Endometrium (tissue), 2 donors: ENCODE measurements around the gene PDCD11.

Experiments
- FAIRE-seq: peaks from 2 replicates; lab custom pipeline; 2012; peaks lifted over from hg19 to GRCh38; lab: Jason Lieb, UNC
- donor health status: control.
- donor health status: control.

PDCD11 gene

DNA sequence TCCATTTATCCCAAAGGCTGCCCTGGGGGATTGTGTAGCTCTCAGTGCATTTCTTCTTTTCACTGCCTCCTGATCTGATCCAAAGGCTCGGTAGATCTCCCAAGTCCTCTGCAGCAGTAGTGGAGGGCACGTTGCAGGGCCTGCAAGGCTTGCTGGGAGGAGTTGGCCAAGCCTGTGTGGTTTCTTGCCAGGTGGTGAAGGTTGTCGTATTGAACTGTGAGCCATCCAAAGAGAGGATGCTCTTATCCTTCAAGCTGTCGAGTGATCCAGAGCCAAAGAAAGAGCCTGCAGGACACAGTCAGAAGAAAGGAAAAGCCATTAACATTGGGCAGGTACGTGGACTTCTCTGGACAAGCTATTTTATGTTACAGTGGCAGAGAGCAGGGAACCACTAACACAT lies 21.2 kb downstream of the PDCD11 start:
- no peak for FAIRE-seq

DNA sequence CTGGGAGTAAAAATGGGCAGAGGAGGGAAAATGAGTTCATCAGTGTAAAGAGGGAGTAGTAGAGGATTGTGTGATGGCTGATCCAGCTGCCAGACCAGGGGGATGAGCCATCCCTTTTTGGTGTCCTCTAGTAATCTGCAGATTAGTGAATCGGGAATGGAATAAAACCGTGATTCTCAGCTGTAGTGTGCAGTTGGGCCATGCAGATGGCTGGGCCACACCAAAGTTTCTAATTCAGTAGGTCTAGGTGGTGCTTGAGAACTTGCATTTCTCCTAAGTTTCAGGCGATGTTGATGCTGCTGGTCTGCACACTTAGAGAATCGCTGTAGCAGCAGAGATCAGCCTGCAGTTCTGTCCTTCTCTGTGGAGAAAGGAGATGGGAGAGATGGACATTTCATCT lies 22.7 kb downstream of the PDCD11 start:
- no peak for FAIRE-seq

DNA sequence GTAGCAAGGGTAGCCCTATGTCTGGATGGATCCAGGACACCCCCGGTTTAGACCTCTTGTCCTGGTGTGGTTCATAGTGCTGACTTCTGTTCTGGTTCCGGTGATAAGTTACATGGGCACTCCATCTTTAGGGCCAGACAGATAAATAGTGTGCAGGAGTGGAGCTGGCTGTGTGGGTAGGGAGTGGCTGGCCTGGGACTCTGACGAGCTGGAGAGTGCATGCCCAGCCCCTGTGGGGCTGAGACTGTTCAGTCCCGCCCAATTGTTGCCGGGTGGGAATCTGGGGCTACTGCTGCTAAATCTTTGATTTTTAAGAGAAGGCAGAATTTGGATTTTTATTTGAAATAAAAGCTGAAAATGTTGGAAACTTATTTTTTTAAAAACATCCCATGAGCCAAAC lies 27.3 kb downstream of the PDCD11 start:
- FAIRE-seq: no peak

DNA sequence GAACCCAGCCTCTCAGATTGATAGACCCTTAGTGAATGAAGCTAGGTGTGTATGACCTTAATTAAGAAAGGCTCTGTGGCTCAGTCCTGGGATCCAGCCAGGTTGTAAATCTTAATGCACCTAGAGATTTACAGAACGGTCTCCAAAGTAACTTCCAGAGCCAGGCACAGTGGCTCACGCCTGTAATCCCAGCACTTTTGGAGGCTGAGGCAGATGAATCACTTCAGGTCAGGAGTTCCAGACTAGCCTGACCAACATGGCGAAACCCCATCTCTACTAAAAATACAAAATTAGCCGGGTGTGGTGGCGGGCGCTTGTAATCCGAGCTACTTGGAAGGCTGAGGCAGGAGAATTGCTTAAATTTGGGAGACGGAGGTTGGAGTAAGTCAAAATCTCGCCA lies 31.4 kb downstream of the PDCD11 start:
- FAIRE-seq: no peak

DNA sequence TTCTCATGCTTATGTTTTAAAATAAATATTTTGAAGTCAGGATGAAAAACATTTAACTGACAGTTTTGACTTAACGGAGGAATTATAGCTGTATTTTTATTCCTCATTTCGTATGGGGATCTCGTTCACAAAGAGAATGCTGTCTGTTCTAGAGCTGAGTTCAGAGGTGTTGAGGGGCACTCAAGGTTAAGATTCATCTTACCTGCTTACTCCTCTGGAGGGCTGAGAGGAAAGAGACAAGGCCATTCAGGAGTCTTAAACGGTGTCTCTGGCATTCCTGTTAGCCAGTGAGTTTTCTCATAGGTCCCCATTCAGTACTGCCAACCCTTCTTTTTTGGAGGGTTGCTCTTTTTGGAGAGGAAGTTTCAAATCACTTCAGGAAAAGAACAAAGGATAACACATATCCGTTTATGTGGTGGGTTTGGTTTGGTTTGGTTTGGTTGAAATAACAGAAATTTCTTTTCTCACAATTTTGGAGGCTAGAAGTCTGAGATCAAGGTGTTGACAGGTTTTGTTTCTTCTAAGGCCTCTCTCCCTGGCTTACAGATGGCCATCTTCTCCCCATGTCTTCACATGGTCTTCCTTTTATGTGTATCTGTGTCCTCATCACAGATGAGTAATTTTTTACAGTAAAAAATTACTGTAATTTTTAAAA lies 32.7 kb downstream of the PDCD11 start:
- FAIRE-seq: no peak

DNA sequence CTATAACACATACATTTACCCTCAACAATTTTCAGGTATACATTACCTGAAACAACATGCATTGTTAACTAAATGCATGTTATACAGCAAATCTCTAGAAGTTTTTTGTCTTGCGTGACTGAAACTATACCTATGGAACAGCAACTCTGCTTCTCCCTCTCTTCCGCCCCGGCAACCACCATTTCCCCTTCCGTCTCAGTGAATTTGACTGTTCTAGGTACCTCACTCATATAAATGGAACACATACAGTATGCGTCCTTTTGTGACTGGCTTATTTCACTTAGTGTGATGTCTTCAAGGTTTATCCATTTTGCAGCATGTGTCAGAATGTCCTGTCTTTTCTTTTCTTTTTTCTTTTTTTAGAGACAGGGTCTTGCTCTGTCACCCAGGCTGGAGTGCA lies 33.2 kb downstream of the PDCD11 start:
- FAIRE-seq: no peak

DNA sequence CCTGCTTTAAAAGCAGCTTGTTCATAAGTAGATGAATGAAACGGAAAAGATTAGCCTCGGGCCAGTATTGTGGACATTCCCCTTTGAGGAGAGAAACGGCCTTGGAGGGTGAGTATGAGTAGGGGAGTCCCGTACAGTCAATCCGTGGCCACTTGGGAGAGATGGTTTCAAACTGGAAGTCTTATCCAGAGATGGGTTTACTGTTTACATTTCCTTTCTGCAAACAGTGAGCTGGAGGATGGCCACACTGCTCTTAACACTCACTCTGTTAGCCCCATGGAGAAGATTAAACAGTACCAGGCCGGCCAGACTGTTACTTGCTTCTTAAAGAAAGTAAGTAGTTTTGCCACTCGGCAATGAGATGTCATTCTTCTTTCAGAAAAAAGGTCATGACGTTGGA lies 35.5 kb downstream of the PDCD11 start:
- no peak for FAIRE-seq

DNA sequence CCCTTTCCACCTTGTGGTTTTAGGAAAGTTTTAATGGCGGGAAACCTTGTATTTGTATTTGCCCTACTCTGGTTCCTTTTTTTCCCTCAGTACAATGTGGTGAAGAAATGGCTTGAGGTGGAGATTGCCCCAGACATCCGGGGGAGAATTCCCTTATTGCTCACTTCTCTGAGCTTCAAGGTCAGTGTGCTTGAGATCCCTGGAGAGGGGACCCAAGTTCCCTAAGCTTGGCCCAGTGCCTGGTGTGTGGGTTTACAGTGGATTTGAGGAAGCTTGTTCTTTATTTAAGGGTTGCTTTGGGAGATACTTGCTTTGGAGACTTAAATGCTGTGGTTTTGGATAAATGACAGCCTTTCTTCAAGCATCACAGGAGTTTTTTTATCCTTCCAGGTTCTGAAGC lies 37.4 kb downstream of the PDCD11 start:
- FAIRE-seq: no peak

DNA sequence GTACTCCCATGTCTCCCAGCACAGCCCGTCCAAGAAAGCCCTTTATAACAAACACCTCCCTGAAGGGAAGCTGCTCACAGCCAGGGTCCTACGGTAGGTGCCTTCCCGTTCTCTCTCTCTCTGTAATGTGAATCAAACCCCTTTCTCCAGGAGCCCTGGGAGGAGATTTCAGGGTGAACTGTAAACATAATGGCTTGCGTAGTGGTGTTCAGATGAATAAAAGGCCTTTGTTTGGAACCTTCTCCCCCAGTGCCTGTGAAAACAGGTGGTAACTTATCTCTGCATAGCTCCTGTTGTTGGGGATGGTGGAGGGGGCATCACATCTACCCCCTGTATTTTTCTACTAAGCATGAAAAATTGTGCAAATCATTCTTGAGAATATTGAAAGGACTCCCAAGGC lies 43.4 kb downstream of the PDCD11 start:
- FAIRE-seq: no peak

DNA sequence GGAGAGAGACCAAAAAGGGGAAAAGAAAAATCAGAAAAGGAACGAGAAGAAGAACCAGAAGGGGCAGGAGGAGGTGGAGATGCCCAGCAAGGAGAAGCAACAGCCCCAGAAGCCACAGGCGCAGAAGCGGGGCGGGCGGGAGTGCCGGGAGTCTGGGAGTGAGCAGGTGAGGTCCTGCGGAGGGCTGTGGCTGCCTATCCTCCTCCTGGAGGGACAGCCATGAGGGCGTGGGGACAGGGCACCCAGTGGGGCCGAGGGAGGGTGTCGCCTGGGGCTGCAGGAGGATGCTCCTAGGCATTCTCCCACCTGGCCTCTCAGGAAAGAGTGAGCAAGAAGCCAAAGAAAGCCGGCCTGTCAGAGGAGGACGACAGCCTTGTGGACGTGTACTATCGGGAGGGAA lies 44.0 kb downstream of the PDCD11 start:
- no peak for FAIRE-seq

DNA sequence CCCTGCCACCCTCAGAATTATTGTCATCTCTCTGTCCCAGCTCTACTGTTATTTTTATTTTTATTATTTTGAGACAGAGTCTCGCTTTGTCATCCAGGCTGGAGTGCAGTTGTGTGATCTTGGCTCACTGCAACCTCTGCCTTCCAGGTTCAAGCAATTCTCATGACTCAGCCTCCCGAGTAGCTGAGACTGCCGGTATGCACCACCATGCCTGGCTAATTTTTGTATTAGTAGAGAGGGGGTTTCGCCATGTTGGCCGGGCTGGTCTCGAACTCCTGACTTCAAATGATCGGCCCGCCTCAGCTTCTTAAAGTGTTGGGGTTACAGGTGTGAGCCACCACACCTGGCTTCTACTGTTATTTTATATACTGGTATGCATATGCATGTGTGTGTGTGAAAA lies 44.8 kb downstream of the PDCD11 start:
- FAIRE-seq: no peak

DNA sequence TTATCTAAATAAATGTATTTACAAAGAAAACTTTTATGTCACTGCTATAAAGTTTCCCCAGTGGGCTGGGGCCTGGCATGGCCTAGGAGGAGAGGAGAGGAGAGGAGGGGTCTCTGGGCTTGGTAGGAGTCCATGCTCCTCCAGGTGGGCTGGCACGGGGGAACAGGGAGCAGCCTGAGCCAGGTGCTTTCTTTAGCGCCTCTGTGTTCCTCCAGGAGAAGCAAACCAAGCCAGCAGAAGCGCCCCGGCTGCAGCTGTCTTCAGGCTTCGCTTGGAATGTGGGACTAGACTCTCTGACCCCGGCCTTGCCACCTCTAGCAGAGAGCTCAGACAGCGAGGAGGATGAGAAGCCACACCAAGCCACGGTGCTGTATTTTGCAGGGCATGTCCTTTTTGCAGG lies 45.2 kb downstream of the PDCD11 start:
- no peak for FAIRE-seq

DNA sequence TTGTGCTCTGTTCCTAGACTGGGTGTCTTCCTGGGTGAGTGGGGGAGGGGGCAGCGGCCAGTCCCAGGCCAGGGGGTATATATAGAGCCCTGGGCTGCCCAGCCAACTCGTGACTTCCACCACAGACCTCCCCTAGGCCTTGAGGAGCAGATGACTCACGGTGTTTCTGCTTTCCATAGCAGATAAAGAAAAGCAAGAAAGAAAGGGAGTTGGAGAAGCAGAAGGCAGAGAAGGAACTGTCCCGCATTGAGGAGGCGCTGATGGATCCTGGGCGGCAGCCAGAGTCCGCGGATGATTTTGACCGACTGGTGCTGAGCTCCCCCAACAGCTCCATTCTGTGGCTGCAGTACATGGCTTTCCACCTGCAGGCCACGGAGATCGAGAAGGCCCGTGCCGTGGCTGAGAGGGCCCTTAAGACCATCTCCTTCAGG lies 45.6 kb downstream of the PDCD11 start:
- FAIRE-seq: no peak

DNA sequence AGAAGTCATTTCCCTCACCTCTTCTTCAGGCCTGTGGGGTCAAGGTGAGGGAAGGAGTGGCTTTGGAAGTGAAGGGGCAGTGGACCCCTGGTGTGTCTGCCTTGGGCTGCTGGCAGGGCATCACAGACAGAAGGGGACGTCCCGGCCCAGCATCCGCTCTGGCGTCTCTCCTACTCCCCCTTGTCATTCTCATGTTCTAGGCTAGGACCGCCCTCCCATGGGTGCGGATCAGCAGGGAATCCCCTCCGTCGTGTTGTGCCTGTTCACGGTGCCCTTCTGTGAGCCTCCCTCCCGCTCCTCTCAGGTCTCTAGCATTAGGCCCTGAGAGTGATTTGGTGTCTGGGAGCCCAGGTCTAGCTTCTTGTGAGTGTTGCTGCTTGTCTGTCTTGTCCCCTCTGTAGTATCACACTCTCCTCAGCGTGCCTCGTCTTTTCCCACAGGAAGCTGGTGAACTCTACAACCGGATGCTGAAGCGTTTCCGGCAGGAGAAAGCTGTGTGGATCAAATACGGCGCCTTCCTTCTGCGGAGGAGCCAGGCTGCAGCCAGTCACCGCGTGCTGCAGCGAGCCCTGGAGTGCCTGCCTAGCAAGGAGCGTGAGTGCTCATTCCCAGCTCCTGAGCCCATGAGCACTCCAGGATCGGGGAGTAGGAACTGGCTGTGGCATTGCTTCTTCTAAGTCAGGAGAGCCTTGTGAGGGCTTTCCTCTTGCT lies 47.2 kb downstream of the PDCD11 start:
- no peak for FAIRE-seq

DNA sequence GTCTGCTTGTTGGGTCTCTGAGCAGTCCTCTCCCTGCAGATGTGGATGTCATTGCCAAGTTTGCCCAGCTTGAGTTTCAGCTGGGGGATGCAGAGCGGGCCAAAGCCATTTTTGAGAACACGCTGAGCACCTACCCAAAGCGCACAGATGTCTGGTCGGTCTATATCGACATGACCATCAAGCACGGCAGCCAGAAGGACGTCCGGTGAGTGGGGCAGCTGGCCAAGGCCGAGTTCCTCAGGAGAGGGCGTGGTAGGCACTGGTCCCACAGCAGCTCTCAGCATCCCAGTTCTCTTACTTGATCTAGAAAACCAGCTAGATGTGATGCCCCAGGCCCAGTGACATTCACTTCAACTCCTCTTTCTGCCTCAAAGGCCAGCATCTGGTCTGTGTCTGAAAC lies 48.1 kb downstream of the PDCD11 start:
- no peak for FAIRE-seq

DNA sequence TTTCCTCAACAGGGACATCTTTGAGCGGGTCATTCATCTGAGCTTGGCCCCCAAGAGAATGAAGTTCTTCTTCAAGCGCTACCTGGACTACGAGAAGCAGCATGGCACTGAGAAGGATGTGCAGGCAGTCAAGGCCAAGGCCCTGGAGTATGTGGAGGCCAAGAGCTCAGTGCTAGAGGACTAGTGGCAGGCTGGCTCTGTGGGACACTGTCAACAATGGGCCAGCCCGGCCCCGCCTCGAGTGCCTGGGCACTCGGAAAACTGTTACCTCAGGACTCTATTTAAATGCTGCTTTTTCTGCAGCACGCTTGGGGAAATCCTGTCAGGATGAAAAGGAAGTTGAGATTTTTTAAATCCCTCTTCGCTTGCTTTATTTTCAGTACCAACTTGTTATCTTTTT lies 48.9 kb downstream of the PDCD11 start:
- no peak for FAIRE-seq

DNA sequence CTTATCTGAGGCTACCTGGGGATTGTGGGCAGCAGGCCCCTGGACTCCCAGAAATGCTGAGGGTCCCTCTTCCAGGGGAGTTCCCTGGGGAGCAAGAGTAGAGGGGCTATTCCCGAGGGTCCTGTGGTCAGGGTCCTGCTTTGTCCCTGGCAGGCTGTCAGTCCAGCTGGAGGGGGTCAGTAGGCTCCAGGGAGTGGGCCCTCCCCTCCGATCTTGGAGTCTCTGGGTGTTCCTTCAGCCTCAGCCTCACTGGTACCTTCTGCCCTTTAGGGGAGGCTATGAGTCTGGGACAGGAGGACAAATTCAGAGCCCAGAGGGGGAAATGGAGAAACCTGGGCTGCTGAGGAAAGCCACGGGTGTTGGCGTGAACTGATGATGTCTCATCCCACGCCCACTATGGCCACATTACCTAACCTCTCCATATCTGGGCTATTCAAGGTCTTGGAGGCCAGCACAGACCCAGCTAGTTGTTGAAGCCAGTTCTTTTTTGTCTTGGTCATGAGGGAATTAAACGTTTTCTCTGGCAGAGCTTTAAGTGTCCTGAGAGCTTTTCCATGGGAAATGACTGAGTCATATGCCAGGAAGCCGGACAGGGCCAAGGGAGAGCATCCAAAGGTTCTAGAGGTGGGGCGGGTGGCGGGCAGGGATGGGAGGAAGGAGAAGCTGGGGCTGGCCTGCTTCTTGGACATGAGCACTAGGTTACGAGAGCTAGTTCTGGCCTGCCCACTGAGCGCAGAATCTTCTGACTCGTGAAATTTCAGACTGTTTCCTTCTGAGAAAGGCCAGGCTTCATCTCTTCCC lies 49.5 kb downstream of the PDCD11 start:
- FAIRE-seq: no peak

DNA sequence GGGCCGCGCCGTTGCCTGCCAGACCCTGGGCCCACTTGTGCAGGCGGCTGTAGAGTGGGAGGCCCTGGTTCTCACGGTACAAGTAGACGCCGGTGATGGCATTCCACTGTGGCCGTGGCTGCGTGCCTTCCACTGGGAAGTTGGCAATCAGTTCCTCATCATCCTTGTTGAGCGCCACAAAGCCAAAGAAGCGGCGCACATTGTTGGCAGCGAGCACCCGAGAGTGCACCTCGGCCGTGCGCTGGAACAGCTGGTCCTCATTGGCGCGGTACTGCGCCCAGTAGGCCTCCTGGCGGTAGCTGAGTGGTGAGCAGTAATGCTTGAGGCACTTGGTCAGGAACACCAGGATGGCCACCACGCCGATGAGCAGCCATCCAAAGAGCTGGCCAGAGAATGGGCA lies 50.8 kb downstream of the PDCD11 start:
- no peak for FAIRE-seq

DNA sequence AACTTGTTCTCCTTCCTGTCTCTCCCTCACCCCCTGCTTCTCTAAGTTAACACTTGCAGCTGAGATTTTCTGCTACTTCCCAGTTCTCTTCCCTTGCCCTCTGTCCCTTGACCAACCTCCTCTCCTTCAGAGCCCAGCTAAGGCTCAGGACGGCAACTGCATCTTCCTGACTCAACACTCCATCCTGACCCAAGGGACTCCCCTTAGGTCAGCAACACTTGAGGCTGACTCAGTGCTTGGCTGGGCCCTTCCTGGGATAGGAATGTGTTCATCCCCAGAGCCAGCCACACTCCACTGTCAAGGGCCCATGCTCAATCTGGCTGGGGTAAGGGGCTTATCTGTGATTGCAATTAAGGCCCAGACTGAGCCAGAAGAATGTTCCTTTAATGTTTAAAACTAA lies 52.3 kb downstream of the PDCD11 start:
- no peak for FAIRE-seq

DNA sequence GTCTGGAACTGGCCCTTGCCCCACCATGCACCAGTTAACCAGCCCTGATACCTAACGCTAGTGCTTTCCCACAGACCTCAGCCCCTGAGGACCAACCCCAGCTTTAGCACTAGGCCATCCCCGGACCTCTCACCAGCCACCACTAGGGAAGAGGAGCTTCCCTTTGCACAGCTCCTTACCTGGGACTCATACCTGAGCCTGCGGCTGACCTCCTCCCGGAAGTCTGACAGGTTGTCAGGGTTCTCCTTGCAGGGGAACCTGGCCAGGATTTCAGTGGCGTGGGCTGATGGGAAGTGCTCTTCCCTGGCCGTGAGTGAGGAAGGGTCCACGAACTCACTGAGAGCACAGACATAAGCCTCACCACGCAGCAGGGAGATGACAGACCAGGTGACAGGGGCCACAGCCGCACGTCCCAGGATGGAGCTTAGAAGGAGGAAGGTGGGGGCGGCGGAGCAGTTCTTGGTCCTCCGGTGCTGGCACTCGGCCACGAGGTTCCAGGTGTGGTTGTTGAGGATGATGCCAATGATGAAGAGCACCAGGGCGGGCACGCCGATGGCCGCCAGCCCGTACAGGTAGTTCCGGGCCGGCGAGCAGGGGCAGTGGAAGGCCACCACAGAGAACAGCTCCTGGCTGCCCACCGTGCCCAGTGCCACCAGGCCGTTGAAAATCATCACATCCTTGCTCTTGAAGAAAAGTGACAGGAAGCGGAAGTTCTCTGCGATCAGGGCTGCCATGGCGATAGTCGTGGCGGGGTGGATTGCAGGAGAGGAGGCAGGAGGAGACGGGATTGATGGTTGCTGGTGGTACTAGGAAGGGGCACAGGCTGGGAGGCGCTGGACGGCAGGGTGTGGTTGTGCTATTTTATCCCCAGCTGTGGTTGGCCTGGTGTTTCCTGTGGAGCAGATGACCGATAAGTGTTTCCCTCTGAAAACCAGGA lies 53.0 kb downstream of the PDCD11 start:
- FAIRE-seq: no peak

DNA sequence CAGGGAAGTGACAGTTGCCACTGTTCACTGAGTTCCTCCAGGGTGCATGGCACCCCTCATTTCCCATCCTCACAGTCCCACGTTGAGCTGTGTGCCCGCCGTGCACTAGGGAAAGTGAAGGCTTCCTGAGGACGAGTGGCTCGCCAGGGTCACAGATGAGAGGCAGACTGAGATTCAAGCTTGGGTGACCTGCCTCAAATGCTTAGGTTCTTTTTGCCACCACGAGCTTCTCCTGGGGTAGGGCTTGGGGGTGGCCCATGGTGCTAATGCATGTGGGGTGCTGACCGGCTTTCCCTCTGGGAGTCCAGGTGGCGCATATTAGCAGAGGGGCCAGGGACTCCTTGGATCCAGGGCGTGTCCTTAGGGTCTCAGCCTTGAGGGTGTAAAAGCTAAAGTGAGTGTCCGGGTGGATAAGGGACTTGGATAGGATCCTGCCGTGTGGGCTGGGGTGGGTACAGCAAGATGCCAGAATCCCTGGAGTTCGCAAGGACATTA lies 53.8 kb downstream of the PDCD11 start:
- no peak for FAIRE-seq
